ENCODE results near the gene ITGA1. TPM values are rescaled to one million over a fixed set of nuclear protein-coding genes. Genes with fewer than 3 reads are reported as not detected.
A peak's percentile ranks its signal among the peaks of the same experiment; 100 is the strongest.

ITGA1 gene
- total RNA-seq, 1 donor from 2014 or later, result 49.4 TPM

- no peak for DNase-seq
Measured at GRCh38 chr5:52772668-52773067, 15.0 kb upstream of the ITGA1 start.

GRCh38 chr5:52773342-52773741, 14.4 kb upstream of the ITGA1 start:
- no peak for DNase-seq

GRCh38 chr5:52774005-52774410, 13.7 kb upstream of the ITGA1 start:
- DNase-seq, result no peak

- DNase-seq, result no peak
Measured at GRCh38 chr5:52776116-52776515, 11.6 kb upstream of the ITGA1 start.

- no peak for DNase-seq
Measured at GRCh38 chr5:52777186-52777585, 10.5 kb upstream of the ITGA1 start.

GRCh38 chr5:52778781-52779180, 8.9 kb upstream of the ITGA1 start:
- DNase-seq, result no peak

GRCh38 chr5:52779213-52779612, 8.5 kb upstream of the ITGA1 start:
- no peak for DNase-seq

GRCh38 chr5:52783226-52783959, 4.3 kb upstream of the ITGA1 start:
- DNase-seq, result no peak

- no peak for DNase-seq
Measured at GRCh38 chr5:52784737-52785136, 3.0 kb upstream of the ITGA1 start.

GRCh38 chr5:52786391-52786790, 1.3 kb upstream of the ITGA1 start:
- DNase-seq, result no peak

GRCh38 chr5:52786949-52787599, 642 bp upstream of the ITGA1 start:
- peak; percentile 15 for DNase-seq

- no peak for DNase-seq
Measured at GRCh38 chr5:52788505-52788821, 747 bp downstream of the ITGA1 start.

GRCh38 chr5:52789378-52789777, 1.7 kb downstream of the ITGA1 start:
- no peak for DNase-seq

GRCh38 chr5:52789851-52790250, 2.1 kb downstream of the ITGA1 start:
- no peak for DNase-seq

GRCh38 chr5:52791366-52791765, 3.6 kb downstream of the ITGA1 start:
- no peak for DNase-seq

- DNase-seq, result no peak
Measured at GRCh38 chr5:52794519-52794918, 6.8 kb downstream of the ITGA1 start.

GRCh38 chr5:52796031-52796430, 8.3 kb downstream of the ITGA1 start:
- DNase-seq, result no peak

- no peak for DNase-seq
Measured at GRCh38 chr5:52796516-52797103, 8.9 kb downstream of the ITGA1 start.

- no peak for DNase-seq
Measured at GRCh38 chr5:52798938-52799337, 11.2 kb downstream of the ITGA1 start.

- peak; percentile 72 for DNase-seq
Measured at GRCh38 chr5:52799358-52799982, 11.8 kb downstream of the ITGA1 start.

GRCh38 chr5:52799983-52800393, 12.3 kb downstream of the ITGA1 start:
- peak; percentile 98 for DNase-seq

GRCh38 chr5:52800394-52801213, 12.9 kb downstream of the ITGA1 start:
- DNase-seq, result peak; percentile 70

Measured in tongue (tissue), 2 donors.